K562 (cell line): ENCODE data around the gene LRRC39. TPM values are rescaled to one million over a fixed set of nuclear protein-coding genes. Genes with fewer than 3 reads are reported as not detected.
A peak's percentile ranks its signal among the peaks of the same experiment; 100 is the strongest.

Source experiments
- ARHGAP35 ChIP-seq: fragments of 450-650 bp; IDR thresholded peaks from 2 replicates; pipeline ENCODE4 v1.6.1; 2018; ENCODE audit not compliant: partially characterized antibody
- BRCA1 ChIP-seq, 2 experiments: fragments of 450-650 bp in 1 of 2; sonication (generic) in 1 of 2; formaldehyde crosslinking in 1 of 2; IDR thresholded peaks; 2 replicates each; pipeline versions ENCODE4 v1.5.0 to v1.6.1; 2017 to 2020; ENCODE audit warnings: mild to moderate bottlenecking in 1 of 2, missing genetic modification reagents in 1 of 2
- DNMT1 ChIP-seq: fragments of 450-650 bp; IDR thresholded peaks from 2 replicates; pipeline ENCODE4 v1.6.1; 2016; ENCODE audit warnings: antibody characterized with exemption, mild to moderate bottlenecking
- ETV5 ChIP-seq: sonication (generic); formaldehyde crosslinking; IDR thresholded peaks from 2 replicates; pipeline ENCODE4 v1.4.0; 2020; ENCODE audit warnings: low read depth, mild to moderate bottlenecking, missing genetic modification reagents
- FOXP1 ChIP-seq: sonication (generic); formaldehyde crosslinking; IDR thresholded peaks from 2 replicates; pipeline ENCODE4 v1.8.0; 2022; ENCODE audit warnings: mild to moderate bottlenecking, missing genetic modification reagents
- HES1 ChIP-seq: fragments of 450-650 bp; IDR thresholded peaks from 2 replicates; pipeline ENCODE4 v1.6.1; 2016; ENCODE audit warnings: low read depth, mild to moderate bottlenecking, moderate library complexity
- IRF2 ChIP-seq: sonication (generic); formaldehyde crosslinking; IDR thresholded peaks from 2 replicates; pipeline ENCODE4 v1.8.1; 2022; ENCODE audit warnings: mild to moderate bottlenecking, missing genetic modification reagents
- KDM1A ChIP-seq, 2 experiments: fragments of 450-650 bp; IDR thresholded peaks; 2 replicates each; pipeline ENCODE4 v1.6.1; 2016; ENCODE audit warnings: mild to moderate bottlenecking in 2 of 2
- PHF20 ChIP-seq: fragments of 450-650 bp; IDR thresholded peaks from 2 replicates; pipeline ENCODE4 v1.6.1; 2018; ENCODE audit not compliant: partially characterized antibody
- POLR2H ChIP-seq: IDR thresholded peaks from 2 replicates; pipeline ENCODE4 v1.6.1; 2016; ENCODE audit warnings: missing genetic modification characterization, low read depth, mild to moderate bottlenecking, control low read depth, missing compliant biosample characterization, moderate library complexity
- PPARD ChIP-seq: fragments of 250-450 bp; sonication (Bioruptor Pico); IDR thresholded peaks from 2 replicates; pipeline ENCODE4 v1.8.0; 2022; ENCODE audit warnings: inconsistent platforms, mild to moderate bottlenecking, moderate library complexity
- RBFOX2 ChIP-seq: fragments of 200-400 bp; formaldehyde crosslinking; IDR thresholded peaks from 2 replicates; pipeline ENCODE4 v1.6.1; 2017; ENCODE audit warnings: low read depth, mild to moderate bottlenecking, low read length, moderate library complexity
- RBM17 ChIP-seq: fragments of 200-400 bp; formaldehyde crosslinking; IDR thresholded peaks from 2 replicates; pipeline ENCODE4 v1.6.1; 2017; ENCODE audit warnings: low read depth, mild to moderate bottlenecking, low read length, borderline replicate concordance
- SAP30 ChIP-seq: fragments of 200-600 bp; sonication (generic); IDR thresholded peaks from 2 replicates; pipeline ENCODE4 v1.6.1; 2012; ENCODE audit warnings: borderline replicate concordance, low read depth, mild to moderate bottlenecking, moderate library complexity, low read length, control low read depth, inconsistent platforms; ENCODE audit not compliant: insufficient read depth, poor library complexity, severe bottlenecking
- SIRT6 ChIP-seq: IDR thresholded peaks from one replicate; pipeline ENCODE4 v1.6.1; 2012; ENCODE audit warnings: low read depth, mild to moderate bottlenecking, control low read depth, inconsistent platforms, low read length, moderate library complexity
- SIX5 ChIP-seq, 2 experiments: IDR thresholded peaks; 2 replicates each; pipeline ENCODE4 v1.6.1; 2011; ENCODE audit warnings: low read length in 2 of 2, borderline replicate concordance in 1 of 2, low read depth in 1 of 2, mild to moderate bottlenecking in 1 of 2, moderate library complexity in 1 of 2; ENCODE audit not compliant: insufficient read depth in 1 of 2
- SRSF3 ChIP-seq: fragments of 200-400 bp; formaldehyde crosslinking; IDR thresholded peaks from 2 replicates; pipeline ENCODE4 v1.6.1; 2016; ENCODE audit warnings: mild to moderate bottlenecking, low read length, moderate library complexity; ENCODE audit not compliant: insufficient read depth
- U2AF1 ChIP-seq: fragments of 200-400 bp; formaldehyde crosslinking; optimal IDR thresholded peaks from 2 replicates; pipeline ENCODE3; 2017; ENCODE audit warnings: mild to moderate bottlenecking, low read depth, low read length, moderate library complexity
- WHSC1 ChIP-seq: IDR thresholded peaks from one replicate; pipeline ENCODE4 v1.6.1; 2012; ENCODE audit warnings: low read length, control low read depth, inconsistent platforms
- ZNF165 ChIP-seq: fragments of 250-450 bp; sonication (Bioruptor Pico); IDR thresholded peaks from 2 replicates; pipeline ENCODE4 v1.4.0; 2020; ENCODE audit warnings: borderline replicate concordance
- ZNF239 ChIP-seq: fragments of 250-450 bp; sonication (Bioruptor Pico); IDR thresholded peaks from 2 replicates; pipeline ENCODE4 v1.4.0; 2020; ENCODE audit warnings: mild to moderate bottlenecking
- ZNF282 ChIP-seq: sonication (generic); formaldehyde crosslinking; IDR thresholded peaks from 2 replicates; pipeline ENCODE4 v1.8.1; 2023; ENCODE audit warnings: missing genetic modification reagents
- ZNF3 ChIP-seq: fragments of 250-450 bp; sonication (Bioruptor Pico); IDR thresholded peaks from 2 replicates; pipeline ENCODE4 v1.5.0; 2021; ENCODE audit warnings: mild to moderate bottlenecking, moderate library complexity
- ZNF436 ChIP-seq: fragments of 250-450, 450-650 bp; sonication (Bioruptor Pico); formaldehyde crosslinking; IDR thresholded peaks from 2 replicates; pipeline ENCODE4 v1.7.0; 2020; ENCODE audit warnings: mild to moderate bottlenecking
- polyA plus RNA-seq, 8 experiments: library from polyadenylated mRNA; depleted of rRNA in 4 of 8; stranded (reverse) in 5 of 8; unstranded in 3 of 8; fragments of >200 nt; fragmentation: Nextera tagmentation in 2 of 8; fragmentation: Illumina TruSeq in 1 of 8; extraction: Ambion mirVana in 2 of 8; extraction: Trizol in 1 of 8; gene quantifications; 2 replicates each; pipeline versions ENCODE4 v1.2.1 to v1.2.3, GENCODE V29; 2011 to 2014; ENCODE audit warnings: inconsistent platforms in 1 of 8, missing spikeins in 1 of 8
- total RNA-seq, 7 experiments: library from RNA; depleted of rRNA in 6 of 7; stranded (reverse); fragments of >200 nt in 6 of 7; fragmentation: Illumina TruSeq in 2 of 7; extraction: Trizol in 2 of 7; gene quantifications; 2 replicates each; pipeline versions ENCODE4 v1.2.1 to v1.2.3, GENCODE V29; 2011 to 2021; ENCODE audit warnings: low replicate concordance in 1 of 7
- TF ChIP-seq, protein P1 (sequence below), 2 experiments: fragments of 450-650 bp; conservative IDR thresholded peaks; 2 replicates each; pipeline ENCODE4 v1.6.1; 2017; ENCODE audit warnings: mild to moderate bottlenecking in 2 of 2, moderate library complexity in 2 of 2
- TF ChIP-seq, protein P2 (sequence below): fragments of 250-450 bp; sonication (Bioruptor Pico); IDR thresholded peaks from 2 replicates; pipeline ENCODE4 v1.4.0; 2020

The LRRC39 gene
- total and polyA plus RNA-seq, 9 of the 15 experiments (the other 6 are each of a cell fraction or from before 2014, with no cell fraction given), result 1.00 to 3.1 (median 1.3) TPM

DNA sequence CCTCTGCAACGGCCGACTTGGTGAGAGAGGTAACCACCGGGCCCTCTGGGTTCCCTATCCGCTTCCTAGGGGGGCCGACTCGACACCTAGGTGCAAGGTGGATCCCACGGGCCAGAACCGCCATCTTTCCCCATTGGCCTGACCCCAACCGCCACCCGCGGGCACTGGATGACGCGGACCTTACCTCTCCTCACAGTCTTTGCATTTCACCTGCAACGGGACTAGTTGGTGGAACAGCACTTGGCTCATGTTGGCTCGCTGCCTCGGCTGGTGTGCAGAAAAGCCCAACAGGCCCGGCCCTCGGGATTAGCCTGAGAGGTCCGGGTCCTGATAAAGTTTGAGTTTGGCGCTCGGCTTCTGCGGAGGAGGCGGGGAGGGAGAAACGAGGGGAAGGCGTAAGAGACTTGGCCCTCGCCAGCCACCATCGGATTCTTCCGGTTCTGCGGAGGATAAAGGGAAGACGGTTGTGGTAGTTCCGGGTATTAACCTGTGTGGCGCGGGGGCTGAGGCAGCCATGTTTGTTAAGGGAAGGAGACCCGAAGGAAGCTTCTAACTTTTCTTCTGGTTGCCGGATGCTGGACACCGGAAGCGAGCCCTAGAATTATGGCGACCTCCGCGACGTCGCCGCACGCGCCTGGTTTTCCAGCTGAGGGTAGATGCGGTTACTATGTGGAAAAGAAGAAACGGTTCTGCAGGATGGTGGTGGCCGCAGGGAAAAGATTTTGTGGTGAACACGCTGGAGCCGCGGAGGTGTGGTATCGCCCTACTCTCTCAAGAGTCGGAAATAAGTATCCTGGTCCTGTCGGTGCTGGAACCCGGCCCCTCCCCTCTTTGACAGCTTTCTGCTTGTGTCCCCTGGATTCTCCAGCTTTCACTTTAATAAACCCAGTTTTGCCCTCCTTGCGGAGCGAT lies 45.2 kb downstream of the LRRC39 start, which contains the start of the genes SASS6 and TRMT13 (continued):
- 0 out of 2 replicates have a peak, but pooled peaks have one; percentile 12 for TF ChIP-seq HES1
- no peak for TF ChIP-seq IRF2 (CRISPR knock-in tag)
- no peak for TF ChIP-seq WHSC1
- TF ChIP-seq ZNF3 (CRISPR knock-in tag), result no peak
- TF ChIP-seq SIRT6, result no peak
- TF ChIP-seq DNMT1, result no peak
- TF ChIP-seq SIX5 (IDR thresholded peaks at IDR 0.05; ENCODE audit: borderline replicate concordance in 1 of 2, insufficient read depth in 1 of 2, low read depth in 1 of 2, low read length in 2 of 2), result peak; percentile 54 to 76
- no peak for TF ChIP-seq ZNF436 (CRISPR knock-in tag)
- peak; percentile 96 for TF ChIP-seq ETV5 (CRISPR knock-in tag)
- TF ChIP-seq SAP30, result peak; percentile 89
- no peak for TF ChIP-seq SRSF3
- TF ChIP-seq, protein P1, sequence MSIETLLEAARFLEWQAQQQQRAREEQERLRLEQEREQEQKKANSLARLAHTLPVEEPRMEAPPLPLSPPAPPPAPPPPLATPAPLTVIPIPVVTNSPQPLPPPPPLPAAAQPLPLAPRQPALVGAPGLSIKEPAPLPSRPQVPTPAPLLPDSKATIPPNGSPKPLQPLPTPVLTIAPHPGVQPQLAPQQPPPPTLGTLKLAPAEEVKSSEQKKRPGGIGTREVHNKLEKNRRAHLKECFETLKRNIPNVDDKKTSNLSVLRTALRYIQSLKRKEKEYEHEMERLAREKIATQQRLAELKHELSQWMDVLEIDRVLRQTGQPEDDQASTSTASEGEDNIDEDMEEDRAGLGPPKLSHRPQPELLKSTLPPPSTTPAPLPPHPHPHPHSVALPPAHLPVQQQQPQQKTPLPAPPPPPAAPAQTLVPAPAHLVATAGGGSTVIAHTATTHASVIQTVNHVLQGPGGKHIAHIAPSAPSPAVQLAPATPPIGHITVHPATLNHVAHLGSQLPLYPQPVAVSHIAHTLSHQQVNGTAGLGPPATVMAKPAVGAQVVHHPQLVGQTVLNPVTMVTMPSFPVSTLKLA (conservative IDR thresholded peaks at IDR 0.05), result peak; percentile 95 to 98
- TF ChIP-seq U2AF1, result no peak
- TF ChIP-seq KDM1A (IDR thresholded peaks at IDR 0.05), result no peak
- TF ChIP-seq PHF20, result peak; percentile 83
- no peak for TF ChIP-seq RBM17
- TF ChIP-seq ZNF239, result no peak
- TF ChIP-seq, protein P2, sequence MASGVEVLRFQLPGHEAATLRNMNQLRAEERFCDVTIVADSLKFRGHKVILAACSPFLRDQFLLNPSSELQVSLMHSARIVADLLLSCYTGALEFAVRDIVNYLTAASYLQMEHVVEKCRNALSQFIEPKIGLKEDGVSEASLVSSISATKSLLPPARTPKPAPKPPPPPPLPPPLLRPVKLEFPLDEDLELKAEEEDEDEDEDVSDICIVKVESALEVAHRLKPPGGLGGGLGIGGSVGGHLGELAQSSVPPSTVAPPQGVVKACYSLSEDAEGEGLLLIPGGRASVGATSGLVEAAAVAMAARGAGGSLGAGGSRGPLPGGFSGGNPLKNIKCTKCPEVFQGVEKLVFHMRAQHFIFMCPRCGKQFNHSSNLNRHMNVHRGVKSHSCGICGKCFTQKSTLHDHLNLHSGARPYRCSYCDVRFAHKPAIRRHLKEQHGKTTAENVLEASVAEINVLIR (CRISPR knock-in tag), result peak; percentile 27; the same call in 1 of the 2 replicates
- TF ChIP-seq PPARD (CRISPR knock-in tag), result no peak
- peak; percentile 70; the same call in 1 of the 2 replicates for TF ChIP-seq FOXP1
- TF ChIP-seq ZNF165 (CRISPR knock-in tag), result no peak
- TF ChIP-seq POLR2H (tag), result peak; percentile 71
- no peak for TF ChIP-seq BRCA1 (IDR thresholded peaks at IDR 0.05)
- TF ChIP-seq BRCA1 (CRISPR knock-in tag; IDR thresholded peaks at IDR 0.05), result no peak
- peak; percentile 90 for TF ChIP-seq RBFOX2
- no peak for TF ChIP-seq ARHGAP35
- TF ChIP-seq ZNF282 (CRISPR knock-in tag), result no peak
